BJ (cell line): Measurements from ENCODE around the gene GPR3. TPM values are rescaled to one million over a fixed set of nuclear protein-coding genes. Genes with fewer than 3 reads are reported as not detected.

ENCODE experiments used
- CTCF ChIA-PET: fragments of 350-600 bp; formaldehyde crosslinking; extraction: SDS; loops from one replicate; lab custom pipeline; 2021; ENCODE audit warnings: antibody characterized with exemption, inconsistent platforms; lab: Yijun Ruan, JAX
- POLR2A ChIA-PET: fragments of 300-600 bp; sonication (Branson Sonifier 250); formaldehyde crosslinking; extraction: SDS; loops from one replicate; lab custom pipeline; 2021; ENCODE audit warnings: antibody characterized with exemption; lab: Charles Lee
- DNase-seq: peaks from one replicate; pipeline ENCODE4 v3.0.0-alpha.2; 2011; ENCODE audit warnings: low read depth
- H3K27me3 ChIP-seq: 2 replicates; pipeline ENCODE4 v1.6.0; 2011; ENCODE audit warnings: low read length; ENCODE audit not compliant: control insufficient read depth, insufficient read depth
- H3K36me3 ChIP-seq: 2 replicates; pipeline ENCODE4 v1.5.1; 2011; ENCODE audit warnings: low read length; ENCODE audit not compliant: control insufficient read depth, insufficient read depth
- H3K4me3 ChIP-seq: 2 replicates; pipeline ENCODE4 v1.5.1; 2011; ENCODE audit warnings: low read depth, mild to moderate bottlenecking, control low read depth, low read length
- CTCF ChIP-seq: IDR thresholded peaks from 2 replicates; pipeline ENCODE4 v1.5.1; 2011; ENCODE audit warnings: low read depth, mild to moderate bottlenecking, control low read depth, inconsistent platforms, low read length, moderate library complexity; ENCODE audit not compliant: insufficient read depth
- polyA minus RNA-seq: library from RNA; depleted of rRNA, polyadenylated mRNA; stranded (reverse); fragments of >200 nt; gene quantifications from 2 replicates; pipeline ENCODE4 v1.2.3, GENCODE V29; 2011; rRNA and poly(A)+ RNA removed
- polyA plus RNA-seq: library from polyadenylated mRNA; depleted of rRNA; stranded (reverse); fragments of >200 nt; gene quantifications from 2 replicates; pipeline ENCODE4 v1.2.3, GENCODE V29; 2011; rRNA removed

The GPR3 gene
- polyA plus RNA-seq = 1.0 and 1.8 TPM in 2 replicates
- 1.6 and 1.8 TPM in 2 replicates for polyA minus RNA-seq

GRCh38 chr1:27392096-27392777 lies at the start of gene GPR3:
Gene GPR3 (plus strand): TSS chr1:27392622. CDS start chr1:27393799, 1,177 bp downstream.
- H3K36me3 ChIP-seq = no peaks in the 10 kb centered on the region
- POLR2A ChIA-PET = no interaction called here
- CTCF ChIA-PET = interaction anchor here (0.6 to 5.2 kb wide), 12 partner anchors 10 to 269 kb away, joined by 3 to 105 read pairs (median 7); partner anchors contain the start of genes AHDC1 and MAP3K6
- DNase-seq = no peak
- H3K4me3 ChIP-seq = peak within 1 kb of the TSS; percentile 70
- H3K27me3 ChIP-seq = no peaks in the 10 kb centered on the region
- peak; percentile 77 for TF ChIP-seq CTCF

GRCh38 chr1:27342778-27343638 lies 49.4 kb upstream of the GPR3 start:
- TF ChIP-seq CTCF = no peak
- CTCF ChIA-PET = interaction anchor here (1.4 to 7.1 kb wide), 3 partner anchors 10 to 43 kb away, joined by 4 to 54 read pairs (median 5); partner anchors contain the start of gene MAP3K6
- no peak for DNase-seq
- H3K27me3 ChIP-seq = no peaks in the 10 kb centered on the region
- no peak overlapping the region for H3K4me3 ChIP-seq
- no peaks in the 10 kb centered on the region for H3K36me3 ChIP-seq
- POLR2A ChIA-PET = no interaction called here

- CTCF ChIA-PET = interaction anchor here (7.1 kb wide), 1 partner anchor 11 kb away, joined by 54 read pairs; no protein-coding TSS in a partner anchor
- no peaks in the 10 kb centered on the region for H3K27me3 ChIP-seq
- no peak for DNase-seq
- no peak for TF ChIP-seq CTCF
- no peak overlapping the region for H3K4me3 ChIP-seq
- H3K36me3 ChIP-seq = no peaks in the 10 kb centered on the region
- POLR2A ChIA-PET = no interaction called here
These were observed 48.8 kb upstream of the GPR3 start for GRCh38 chr1:27343639-27344025.

GRCh38 chr1:27345272-27345671 lies 47.1 kb upstream of the GPR3 start:
- no peak for TF ChIP-seq CTCF
- H3K27me3 ChIP-seq = no peaks in the 10 kb centered on the region
- no peaks in the 10 kb centered on the region for H3K36me3 ChIP-seq
- no peak for DNase-seq
- POLR2A ChIA-PET = interaction anchor here (0.5 kb wide), 1 partner anchor 46 kb away, joined by 5 read pairs; no protein-coding TSS in a partner anchor
- no peak overlapping the region for H3K4me3 ChIP-seq
- CTCF ChIA-PET = interaction anchor here (0.8 to 7.1 kb wide), 4 partner anchors 12 to 23 kb away, joined by 3 to 54 read pairs (median 10); partner anchors contain the start of gene MAP3K6

GRCh38 chr1:27346357-27346756 lies 46.1 kb upstream of the GPR3 start:
- TF ChIP-seq CTCF = no peak
- no peak for DNase-seq
- H3K4me3 ChIP-seq = no peak overlapping the region
- no peaks in the 10 kb centered on the region for H3K36me3 ChIP-seq
- no peaks in the 10 kb centered on the region for H3K27me3 ChIP-seq
- CTCF ChIA-PET = interaction anchor here (0.8 to 7.1 kb wide), 4 partner anchors 11 to 317 kb away, joined by 3 to 54 read pairs (median 10); no protein-coding TSS in a partner anchor
- POLR2A ChIA-PET = no interaction called here
